Hepatocyte (in vitro differentiated cells): ENCODE data around the gene WDR89.

Source experiments
- EZH2 ChIP-seq: fragments of 200-600 bp; sonication (generic); IDR thresholded peaks from 2 replicates; pipeline ENCODE4 v1.6.1; 2016; ENCODE audit warnings: antibody characterized with exemption, mild to moderate bottlenecking, borderline replicate concordance
- EZH2phosphoT487 ChIP-seq: fragments of 200-600 bp; sonication (generic); IDR thresholded peaks from one replicate; pipeline ENCODE4 v1.6.1; 2018; ENCODE audit warnings: antibody characterized with exemption, mild to moderate bottlenecking, low read depth, moderate library complexity; ENCODE audit not compliant: unreplicated experiment, severe bottlenecking
- TF ChIP-seq, protein P1 (sequence below): fragments of 200-600 bp; sonication (generic); IDR thresholded peaks from 2 replicates; pipeline ENCODE4 v1.5.1; 2016; ENCODE audit warnings: antibody characterized with exemption, mild to moderate bottlenecking; ENCODE audit not compliant: poor library complexity

- TF ChIP-seq, protein P1, sequence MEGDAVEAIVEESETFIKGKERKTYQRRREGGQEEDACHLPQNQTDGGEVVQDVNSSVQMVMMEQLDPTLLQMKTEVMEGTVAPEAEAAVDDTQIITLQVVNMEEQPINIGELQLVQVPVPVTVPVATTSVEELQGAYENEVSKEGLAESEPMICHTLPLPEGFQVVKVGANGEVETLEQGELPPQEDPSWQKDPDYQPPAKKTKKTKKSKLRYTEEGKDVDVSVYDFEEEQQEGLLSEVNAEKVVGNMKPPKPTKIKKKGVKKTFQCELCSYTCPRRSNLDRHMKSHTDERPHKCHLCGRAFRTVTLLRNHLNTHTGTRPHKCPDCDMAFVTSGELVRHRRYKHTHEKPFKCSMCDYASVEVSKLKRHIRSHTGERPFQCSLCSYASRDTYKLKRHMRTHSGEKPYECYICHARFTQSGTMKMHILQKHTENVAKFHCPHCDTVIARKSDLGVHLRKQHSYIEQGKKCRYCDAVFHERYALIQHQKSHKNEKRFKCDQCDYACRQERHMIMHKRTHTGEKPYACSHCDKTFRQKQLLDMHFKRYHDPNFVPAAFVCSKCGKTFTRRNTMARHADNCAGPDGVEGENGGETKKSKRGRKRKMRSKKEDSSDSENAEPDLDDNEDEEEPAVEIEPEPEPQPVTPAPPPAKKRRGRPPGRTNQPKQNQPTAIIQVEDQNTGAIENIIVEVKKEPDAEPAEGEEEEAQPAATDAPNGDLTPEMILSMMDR: no peak
- TF ChIP-seq EZH2: no peak
- no peak for TF ChIP-seq EZH2phosphoT487
Measured at GRCh38 chr14:63678536-63678935, 36.9 kb upstream of the WDR89 start.
